Thyroid gland (tissue), 4 donors: ENCODE measurements around the gene MZT2B. TPM values are rescaled to one million over a fixed set of nuclear protein-coding genes. Genes with fewer than 3 reads are reported as not detected.
A peak's percentile ranks its signal among the peaks of the same experiment; 100 is the strongest.
"Not testable (repeated sequence)": the region's sequence is repeated elsewhere in the genome, so short reads cannot be mapped to it uniquely, and the experiment has no call there.

Experiments
- DNase-seq, 2 donors: peaks; one replicate each; pipeline ENCODE4 v3.0.0-alpha.2; 2019
- H3K27ac ChIP-seq, 3 donors: fragments of 200-600 bp; sonication (generic); 1 replicate in 2 of 3; 2 replicates in 1 of 3; pipeline ENCODE4 v1.5.1; 2016 to 2019; ENCODE audit warnings: mild to moderate bottlenecking in 1 of 3, moderate library complexity in 1 of 3
- H3K27me3 ChIP-seq: fragments of 200-600 bp; sonication (generic); one replicate; pipeline ENCODE4 v1.5.1; 2019
- H3K36me3 ChIP-seq, 2 donors: fragments of 200-600 bp; sonication (generic); one replicate each; pipeline ENCODE4 v1.5.1; 2016 to 2019
- H3K4me1 ChIP-seq, 2 donors: fragments of 200-600 bp; sonication (generic); one replicate each; pipeline ENCODE4 v1.5.1; 2017 to 2019
- H3K4me3 ChIP-seq, 3 donors: fragments of 200-600 bp; sonication (generic); replicated peaks in 1 of 3; 1 replicate in 2 of 3; 2 replicates in 1 of 3; pipeline ENCODE4 v1.5.1; 2016; ENCODE audit warnings: mild to moderate bottlenecking in 1 of 3
- H3K9me3 ChIP-seq: fragments of 200-600 bp; sonication (generic); one replicate; pipeline ENCODE4 v1.5.1; 2017
- CTCF ChIP-seq, 6 experiments: fragments of 200-600 bp in 3 of 6; fragments of 450-650 bp in 3 of 6; sonication (generic) in 3 of 6; IDR thresholded peaks; one replicate each; pipeline ENCODE4 v1.5.1; 2016 to 2019; ENCODE audit warnings: antibody characterized with exemption in 6 of 6, mild to moderate bottlenecking in 2 of 6, inconsistent platforms in 1 of 6, moderate library complexity in 1 of 6
- POLR2A ChIP-seq, 2 donors: fragments of 450-650 bp; IDR thresholded peaks; one replicate each; pipeline ENCODE4 v1.6.1; 2017; ENCODE audit warnings: antibody characterized with exemption in 2 of 2, mild to moderate bottlenecking in 2 of 2, moderate library complexity in 1 of 2
- WGBS, 2 donors: methylation state at CpG; one replicate each; pipeline ENCODE4 v1.1.5; 2017; 5-methylcytosine and 5-hydroxymethylcytosine counted together
- intact Hi-C: fragments of 100-400 bp; cut with DNase I; formaldehyde crosslinking; loops from one replicate; pipeline ENCODE4 v1.15.1; 2023
- total RNA-seq, 4 donors: library from RNA; depleted of rRNA; stranded (reverse); fragments of >200 nt; gene quantifications; one replicate each; pipeline ENCODE4 v1.2.3, GENCODE V29; 2016

The MZT2B gene
- total RNA-seq, 4 donors from 2014 or later: 135 to 237 (median 221) TPM

- WGBS, 2 donors: 23 to 39% methylated on average over 15 to 20 of the region's 25 CpGs
- Histone ChIP-seq H3K36me3 (peaks cover 14 to 25% of the 10 kb centered on the region in 2 donors), H3K27ac (peak overlapping the region; percentile 90 to 96 (median 95)), H3K4me1 (peaks cover 38 to 53% of the 10 kb centered on the region in 2 donors)
- peak; percentile 91 to 93 for DNase-seq
- TF ChIP-seq CTCF (IDR thresholded peaks at IDR 0.05) (peak in 2 of 6 experiments; percentile 12 to 24), POLR2A (IDR thresholded peaks at IDR 0.05) (peak in 1 of 2 donors; percentile 25)
- H3K27me3 ChIP-seq, H3K4me3 ChIP-seq, intact Hi-C loops, H3K9me3 ChIP-seq: not testable (repeated sequence)
These were observed 21.0 kb upstream of the MZT2B start for GRCh38 chr2:130160838-130161705.

- H3K9me3 ChIP-seq, DNase-seq, H3K27me3 ChIP-seq, H3K4me3 ChIP-seq, intact Hi-C loops: not testable (repeated sequence)
- Histone ChIP-seq H3K4me1 (peaks cover 28 to 42% of the 10 kb centered on the region in 2 donors), H3K27ac (peak overlapping the region in 2 of 3 donors; percentile 90 to 95), H3K36me3 (peaks cover 20 to 35% of the 10 kb centered on the region in 2 donors)
- 93 to 98% methylated on average over 5 to 6 of the region's 7 CpGs for WGBS, 2 donors
These were observed 19.6 kb upstream of the MZT2B start for GRCh38 chr2:130162486-130162885.

- H3K36me3 ChIP-seq: peaks cover 21 to 36% of the 10 kb centered on the region in 2 donors
- TF ChIP-seq POLR2A (IDR thresholded peaks at IDR 0.05): no peak
- no peak for TF ChIP-seq CTCF (IDR thresholded peaks at IDR 0.05)
- peaks cover 24 to 37% of the 10 kb centered on the region in 2 donors for H3K4me1 ChIP-seq
- H3K4me3 ChIP-seq: no peak overlapping the region
- intact Hi-C loops: no loop called here
- peak overlapping the region in 1 of 3 donors; percentile 90 for H3K27ac ChIP-seq
- no peaks in the 10 kb centered on the region for H3K27me3 ChIP-seq
- DNase-seq: no peak
- WGBS, 2 donors: 92 to 96% methylated on average over 7 to 8 of the region's 9 CpGs
- no peaks in the 10 kb centered on the region for H3K9me3 ChIP-seq
These were observed 19.1 kb upstream of the MZT2B start for GRCh38 chr2:130162968-130163367.

- no peak for TF ChIP-seq CTCF (IDR thresholded peaks at IDR 0.05)
- TF ChIP-seq POLR2A (IDR thresholded peaks at IDR 0.05): no peak
- Histone ChIP-seq H3K9me3 (no peaks in the 10 kb centered on the region), H3K36me3 (peaks cover 21 to 44% of the 10 kb centered on the region in 2 donors), H3K4me3 (no peak overlapping the region), H3K27ac (no peak overlapping the region), H3K27me3 (no peaks in the 10 kb centered on the region), H3K4me1 (peaks cover 6 to 14% of the 10 kb centered on the region in 2 donors)
- 96 to 98% methylated on average over 8 of the region's 8 CpGs for WGBS, 2 donors
- intact Hi-C loops: no loop called here
- DNase-seq: no peak
These were observed 16.6 kb upstream of the MZT2B start for GRCh38 chr2:130165293-130166016.

- H3K27me3 ChIP-seq, H3K27ac ChIP-seq, DNase-seq, intact Hi-C loops, H3K4me1 ChIP-seq, H3K4me3 ChIP-seq, H3K9me3 ChIP-seq: not testable (repeated sequence)
- peaks cover 26 to 54% of the 10 kb centered on the region in 2 donors for H3K36me3 ChIP-seq
- 86 to 93% methylated on average over 3 of the region's 3 CpGs for WGBS, 2 donors
These were observed 15.5 kb upstream of the MZT2B start for GRCh38 chr2:130166611-130167010.

GRCh38 chr2:130169163-130169562 is 12.9 kb upstream of the MZT2B start:
- DNase-seq: not testable (repeated sequence)

More at GRCh38 chr2:130169163-130169562, 12.9 kb upstream of the MZT2B start:
- H3K4me1 ChIP-seq, H3K27me3 ChIP-seq, H3K4me3 ChIP-seq, H3K27ac ChIP-seq, intact Hi-C loops, H3K9me3 ChIP-seq: not testable (repeated sequence)
- WGBS, 2 donors: 93 to 98% methylated on average over 3 of the region's 3 CpGs
- H3K36me3 ChIP-seq: peaks cover 23 to 52% of the 10 kb centered on the region in 2 donors
